Esophagus squamous epithelium (tissue), 4 donors: ENCODE data around the gene ARMC8.

ENCODE experiments used
- CTCF ChIP-seq, 6 experiments: fragments of 450-650 bp in 4 of 6; fragments of 200-600 bp in 2 of 6; sonication (generic) in 2 of 6; IDR thresholded peaks; one replicate each; pipeline ENCODE4 v1.5.1; 2016 to 2019; ENCODE audit warnings: antibody characterized with exemption in 6 of 6, mild to moderate bottlenecking in 4 of 6, moderate library complexity in 4 of 6
- POLR2A ChIP-seq, 4 donors: fragments of 450-650 bp; IDR thresholded peaks; one replicate each; pipeline ENCODE4 v1.6.1; 2017; ENCODE audit warnings: antibody characterized with exemption in 4 of 4, mild to moderate bottlenecking in 4 of 4, moderate library complexity in 3 of 4

- no peak for TF ChIP-seq CTCF (IDR thresholded peaks at IDR 0.05)
- no peak for TF ChIP-seq POLR2A (IDR thresholded peaks at IDR 0.05)
Observed at GRCh38 chr3:138340511-138340910, 153.4 kb downstream of the ARMC8 start.
